Left kidney (tissue), 2 donors: Measurements from ENCODE around the gene TBRG4. TPM values are rescaled to one million over a fixed set of nuclear protein-coding genes. Genes with fewer than 3 reads are reported as not detected.
A peak's percentile ranks its signal among the peaks of the same experiment; 100 is the strongest.

Source experiments
- DNase-seq: peaks from one replicate; pipeline ENCODE4 v3.0.0-alpha.2; 2013
- polyA plus RNA-seq: library from polyadenylated mRNA; unstranded; fragments of 120-200 nt; gene quantifications from one replicate; pipeline ENCODE4 v1.2.1, GENCODE V29; 2013; ENCODE audit not compliant: insufficient read length

Gene TBRG4
- polyA plus RNA-seq, 1 donor, result 55.2 TPM

- no peak for DNase-seq
Observed at GRCh38 chr7:45092100-45092930, 19.2 kb downstream of the TBRG4 start.

GRCh38 chr7:45089341-45089891, 22.1 kb downstream of the TBRG4 start:
- peak; percentile 57 for DNase-seq

DNA sequence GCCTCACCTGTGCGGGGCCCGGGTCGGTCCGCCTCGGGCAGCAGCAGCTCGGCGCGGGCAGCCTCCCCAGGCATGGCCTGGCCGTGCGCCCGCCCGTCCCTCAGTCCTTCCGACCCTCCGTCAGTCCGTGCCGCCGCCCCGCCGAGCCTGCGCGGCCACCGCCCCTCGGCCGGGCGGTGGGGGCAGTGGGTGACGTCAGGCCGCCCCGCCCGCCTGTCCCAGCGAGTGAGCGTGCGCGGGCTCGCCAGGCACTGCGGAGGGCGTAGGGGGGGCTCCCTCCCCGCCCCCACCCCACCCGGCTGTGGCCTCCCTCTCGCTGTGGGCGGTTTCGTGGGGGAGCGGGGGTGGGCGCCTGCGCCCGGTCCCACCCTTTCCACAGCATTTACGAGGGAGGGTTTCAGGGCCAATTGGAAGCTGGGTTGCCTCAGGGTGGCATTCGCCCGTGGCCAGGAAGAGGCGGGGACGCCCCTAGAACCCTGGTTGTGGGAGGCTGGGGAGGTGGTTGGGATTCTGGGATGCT, 22.6 kb downstream of the TBRG4 start, which contains the start of gene NACAD:
NACAD (minus strand) TSS at position 149 of the 520 bp plus-strand sequence; CDS start at position 74, 75 bp downstream.
- peak; percentile 46 for DNase-seq

DNA sequence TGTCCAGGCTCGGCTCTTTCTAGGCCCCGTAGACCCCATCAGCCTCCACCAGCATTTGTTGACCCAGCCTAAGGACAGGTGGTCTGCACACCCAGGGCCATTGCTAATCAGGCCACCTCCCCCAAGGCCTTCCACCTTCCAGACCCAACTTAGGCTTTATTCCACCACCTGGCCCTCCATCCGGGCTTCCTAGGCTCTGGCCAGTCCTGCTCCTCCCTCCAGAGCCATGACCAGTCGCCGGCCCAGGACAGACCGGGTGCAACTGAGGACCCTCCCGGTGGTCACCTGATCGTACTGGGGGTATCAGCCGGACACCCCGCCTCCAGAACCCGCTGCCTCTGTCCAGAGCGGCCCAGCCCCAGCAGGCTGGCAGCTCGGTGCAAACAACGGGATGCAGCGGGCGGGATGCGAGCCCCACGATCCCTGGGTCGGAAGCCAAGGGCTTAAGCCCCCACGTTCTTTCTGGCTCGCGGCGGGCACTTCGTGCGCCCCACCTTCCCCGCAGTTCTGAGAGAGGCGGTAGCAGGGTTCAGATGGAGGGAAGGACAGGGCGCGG, 23.3 kb downstream of the TBRG4 start:
- DNase-seq, result no peak

GRCh38 chr7:45087301-45088145, 24.0 kb downstream of the TBRG4 start:
- DNase-seq, result no peak

- DNase-seq, result no peak
Observed at GRCh38 chr7:45086331-45087065, 25.0 kb downstream of the TBRG4 start.

- no peak for DNase-seq
Observed at GRCh38 chr7:45085619-45086200, 25.8 kb downstream of the TBRG4 start.

- peak; percentile 12 for DNase-seq
Observed at GRCh38 chr7:45084901-45085618, 26.4 kb downstream of the TBRG4 start.

GRCh38 chr7:45084336-45084735, 27.2 kb downstream of the TBRG4 start:
- no peak for DNase-seq

- no peak for DNase-seq
Observed at GRCh38 chr7:45082831-45083331, 28.6 kb downstream of the TBRG4 start.

- DNase-seq, result no peak
Observed at GRCh38 chr7:45082031-45082830, 29.3 kb downstream of the TBRG4 start.

GRCh38 chr7:45081670-45081974, 29.9 kb downstream of the TBRG4 start:
- no peak for DNase-seq

- no peak for DNase-seq
Observed at GRCh38 chr7:45080958-45081669, 30.4 kb downstream of the TBRG4 start.

GRCh38 chr7:45080265-45080957, 31.1 kb downstream of the TBRG4 start:
- DNase-seq, result no peak

GRCh38 chr7:45078125-45078681, 33.3 kb downstream of the TBRG4 start:
- no peak for DNase-seq

GRCh38 chr7:45077579-45077978, 33.9 kb downstream of the TBRG4 start:
- DNase-seq, result no peak

DNA sequence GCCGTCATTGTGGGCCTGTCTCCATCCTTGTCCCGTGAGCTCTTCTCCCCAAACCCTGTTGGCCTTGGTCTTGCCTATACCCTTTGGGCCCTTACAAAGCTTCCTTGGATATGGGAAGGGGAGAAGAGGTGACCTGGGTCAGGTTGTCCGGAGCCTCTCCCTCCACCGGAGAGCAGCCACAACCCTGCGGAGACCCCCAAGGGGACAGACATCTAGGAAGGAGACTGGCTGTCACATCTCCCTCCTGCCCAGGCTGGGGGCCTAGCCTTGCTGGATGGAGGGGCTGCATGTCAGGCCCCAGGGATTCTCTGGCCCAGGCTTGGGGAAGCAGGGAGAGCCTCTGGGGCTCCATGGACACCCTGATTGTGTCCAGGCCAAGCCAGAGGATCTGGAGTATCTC, 34.6 kb downstream of the TBRG4 start:
- DNase-seq, result no peak
